Endodermal cell (in vitro differentiated cells): Measurements from ENCODE around the gene EXOC6. TPM values are rescaled to one million over a fixed set of nuclear protein-coding genes. Genes with fewer than 3 reads are reported as not detected.
A peak's percentile ranks its signal among the peaks of the same experiment; 100 is the strongest.

Experiments
- DNase-seq: peaks from one replicate; pipeline ENCODE4 v3.0.0-alpha.2; 2017
- H3K27ac ChIP-seq: 2 replicates; pipeline ENCODE4 v1.5.1; 2013; ENCODE audit warnings: mild to moderate bottlenecking, low read depth, low read length, moderate library complexity
- H3K27me3 ChIP-seq: 2 replicates; pipeline ENCODE4 v1.6.1; 2013; ENCODE audit warnings: mild to moderate bottlenecking, low read length, moderate library complexity; ENCODE audit not compliant: insufficient read depth, control insufficient read depth, poor library complexity, severe bottlenecking
- H3K36me3 ChIP-seq: 2 replicates; pipeline ENCODE4 v1.7.0; 2013; ENCODE audit warnings: mild to moderate bottlenecking, low read length, moderate library complexity; ENCODE audit not compliant: control insufficient read depth, insufficient read depth
- H3K4me1 ChIP-seq: one replicate; pipeline ENCODE4 v1.7.0; 2013; ENCODE audit warnings: low read length; ENCODE audit not compliant: control insufficient read depth, insufficient read depth
- H3K4me3 ChIP-seq: 2 replicates; pipeline ENCODE4 v1.5.1; 2013; ENCODE audit warnings: mild to moderate bottlenecking, low read length, moderate library complexity
- H3K9ac ChIP-seq: 2 replicates; pipeline ENCODE4 v1.6.1; 2013; ENCODE audit warnings: mild to moderate bottlenecking, low read length, moderate library complexity; ENCODE audit not compliant: poor library complexity, severe bottlenecking; ENCODE audit errors: extremely low read depth
- H3K9me3 ChIP-seq: 2 replicates; pipeline ENCODE4 v1.6.1; 2013; ENCODE audit warnings: mild to moderate bottlenecking, low read length, moderate library complexity; ENCODE audit not compliant: control insufficient read depth
- H3K27ac Mint-ChIP-seq: 2 replicates; pipeline ENCODE4 v1.8.0; 2020; ENCODE audit warnings: mixed read lengths
- H3K27me3 Mint-ChIP-seq: 2 replicates; pipeline ENCODE4 v1.8.0; 2021; ENCODE audit warnings: mild to moderate bottlenecking, mixed read lengths; ENCODE audit not compliant: insufficient read depth
- H3K36me3 Mint-ChIP-seq: 2 replicates; pipeline ENCODE4 v1.8.0; 2020; ENCODE audit warnings: low read depth, mixed read lengths
- H3K4me1 Mint-ChIP-seq: 2 replicates; pipeline ENCODE4 v1.8.0; 2020; ENCODE audit warnings: mixed read lengths
- H3K4me3 Mint-ChIP-seq: 2 replicates; pipeline ENCODE4 v1.8.0; 2020; ENCODE audit warnings: mild to moderate bottlenecking, moderate library complexity, mixed read lengths
- H3K9me3 Mint-ChIP-seq: 2 replicates; pipeline ENCODE4 v1.8.0; 2020; ENCODE audit warnings: mild to moderate bottlenecking, mixed read lengths
- CTCF ChIP-seq: fragments of 200-600 bp; sonication (generic); conservative IDR thresholded peaks from 2 replicates; pipeline ENCODE4 v1.5.0; 2021; ENCODE audit warnings: antibody characterized with exemption, mild to moderate bottlenecking
- WGBS, 2 experiments: methylation state at CpG; one replicate each; pipeline versions ENCODE4 v1.1.5 to v1.1.7; 2013; ENCODE audit warnings: missing lambda C conversion rate in 2 of 2, mixed read lengths in 1 of 2; ENCODE audit not compliant: insufficient coverage in 1 of 2, insufficient read length in 1 of 2; 5-methylcytosine and 5-hydroxymethylcytosine counted together
- total RNA-seq, 2 donors: library from RNA; stranded (reverse); fragmentation: NEBNext Ultra II Directional in 1 of 2; extraction: Animal tissue kit (Norgen Biotek cat#: 25700) in 1 of 2; gene quantifications; 2 replicates in 1 of 2; 3 replicates in 1 of 2; pipeline ENCODE4 v1.2.1, GENCODE V29; 2021

Gene EXOC6
- total RNA-seq, 2 donors from 2014 or later, result 12.1 to 21.3 TPM

DNA sequence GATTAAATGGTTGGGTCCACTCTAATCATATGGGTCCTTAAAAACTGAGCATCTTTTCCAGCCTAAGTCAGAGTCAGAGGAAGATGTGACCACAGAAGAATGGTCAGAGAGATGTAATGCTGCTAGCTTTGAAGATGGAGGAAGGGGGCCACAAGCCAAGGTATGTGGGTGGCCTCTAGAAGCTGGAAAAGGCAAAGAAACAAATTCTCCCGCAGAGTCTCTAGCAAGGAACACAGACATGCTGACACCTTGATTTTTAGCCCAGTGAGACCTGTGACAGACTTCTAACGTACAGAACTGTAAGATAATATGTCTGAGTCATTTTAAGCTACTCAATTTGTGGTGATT is 1.5 kb upstream of the EXOC6 start:
- no peak for TF ChIP-seq CTCF
- Histone ChIP-seq H3K9me3 (no peaks in the 10 kb centered on the region), H3K4me3 (no peak overlapping the region), H3K9ac (no peak overlapping the region), H3K4me1 (no peaks in the 10 kb centered on the region), H3K27me3 (peaks cover 24% of the 10 kb centered on the region), H3K36me3 (no peaks in the 10 kb centered on the region), H3K27ac (no peak overlapping the region)
- Mint-ChIP-seq H3K36me3 (no peaks in the 10 kb centered on the region), H3K27me3 (peaks cover 54% of the 10 kb centered on the region), H3K4me1 (peaks cover 12% of the 10 kb centered on the region), H3K9me3 (no peaks in the 10 kb centered on the region), H3K27ac (no peak overlapping the region), H3K4me3 (no peak overlapping the region)
- DNase-seq, result no peak
- 94 to 95% methylated on average over 2 of the region's 2 CpGs for WGBS, 2 experiments

DNA sequence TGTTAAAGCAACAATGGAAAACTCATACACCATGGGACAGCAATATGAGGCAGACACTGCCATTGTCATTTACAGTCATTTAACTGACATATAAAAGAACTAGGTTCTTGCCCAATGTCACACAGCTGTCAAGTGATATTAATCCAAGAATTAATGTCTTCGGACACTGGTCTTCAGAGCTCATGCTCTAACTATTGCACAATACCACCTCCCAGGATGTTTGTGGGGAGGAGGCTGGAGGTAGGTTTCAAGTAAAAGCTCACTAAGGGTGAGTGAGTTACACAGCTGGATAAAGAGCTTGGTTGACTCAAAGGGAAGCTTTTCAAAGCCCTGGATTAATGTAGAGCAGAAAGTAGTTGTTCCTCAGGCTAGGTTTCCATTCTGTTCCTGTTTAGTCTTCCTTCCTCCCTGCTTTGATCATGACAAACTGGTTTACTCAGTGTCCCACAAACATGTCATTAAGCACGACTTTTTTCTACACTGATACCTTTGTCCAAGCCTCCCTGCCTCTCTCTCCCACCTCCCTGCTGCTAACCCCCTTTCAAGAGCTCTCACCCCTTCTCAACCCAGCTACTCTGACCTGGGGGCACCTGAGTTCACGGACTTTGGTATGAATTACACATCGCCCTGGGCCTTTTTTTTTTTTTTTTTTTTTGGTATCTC is 987 bp upstream of the EXOC6 start:
- no peaks in the 10 kb centered on the region for H3K9me3 Mint-ChIP-seq
- no peak for DNase-seq

GRCh38 chr10:92848037-92848440 is 281 bp upstream of the EXOC6 start:
- Histone ChIP-seq H3K9me3 (no peaks in the 10 kb centered on the region), H3K9ac (no peak overlapping the region), H3K4me1 (no peaks in the 10 kb centered on the region), H3K36me3 (no peaks in the 10 kb centered on the region), H3K27me3 (peaks cover 24% of the 10 kb centered on the region), H3K27ac (no peak overlapping the region), H3K4me3 (peak overlapping the region; percentile 94)
- Mint-ChIP-seq H3K27ac (no peak overlapping the region), H3K4me1 (peaks cover 10% of the 10 kb centered on the region), H3K27me3 (peaks cover 56% of the 10 kb centered on the region), H3K9me3 (no peaks in the 10 kb centered on the region), H3K36me3 (no peaks in the 10 kb centered on the region), H3K4me3 (peak overlapping the region; percentile 61)
- TF ChIP-seq CTCF, result no peak
- 5% methylated on average over 32 of the region's 32 CpGs; no CpG with 5 or more reads in 1 of the 2 experiments for whole genome bisulfite sequencing, 2 experiments
- DNase-seq, result no peak

More for the DNA sequence above, 987 bp upstream of the EXOC6 start:
- no peaks in the 10 kb centered on the region for H3K9me3 ChIP-seq
- peaks cover 24% of the 10 kb centered on the region for H3K27me3 ChIP-seq
- peak overlapping the region; percentile 94 for H3K4me3 ChIP-seq
- no peak overlapping the region for H3K27ac ChIP-seq
- no peak overlapping the region for H3K9ac ChIP-seq
- H3K36me3 ChIP-seq, result no peaks in the 10 kb centered on the region
- Mint-ChIP-seq H3K4me3 (peak overlapping the region; percentile 61), H3K4me1 (peaks cover 12% of the 10 kb centered on the region), H3K27me3 (peaks cover 56% of the 10 kb centered on the region), H3K27ac (no peak overlapping the region), H3K36me3 (no peaks in the 10 kb centered on the region)
- TF ChIP-seq CTCF, result no peak
- WGBS, 2 experiments, result 83 to 90% methylated on average over 1 to 4 of the region's 4 CpGs
- H3K4me1 ChIP-seq, result no peaks in the 10 kb centered on the region
